Liver (tissue), 3 donors: ENCODE data around the gene ZNF579.

ENCODE experiments used
- HNF4A ChIP-seq, 2 donors: conservative IDR thresholded peaks; 2 replicates each; pipeline ENCODE4 v1.6.1; 2016; ENCODE audit warnings: antibody characterized with exemption in 2 of 2, mild to moderate bottlenecking in 2 of 2
- JUND ChIP-seq, 2 donors: IDR thresholded peaks; 2 replicates each; pipeline ENCODE4 v1.6.1; 2016; ENCODE audit warnings: antibody characterized with exemption in 2 of 2
- TAF1 ChIP-seq: conservative IDR thresholded peaks from 2 replicates; pipeline ENCODE4 v1.6.1; 2016; ENCODE audit warnings: antibody characterized with exemption, mild to moderate bottlenecking
- TF ChIP-seq, protein P1 (sequence below): fragments of 150-350 bp; IDR thresholded peaks from 2 replicates; pipeline ENCODE4 v1.5.1; 2017; ENCODE audit warnings: improper control_type of control experiment, low read depth, low read length; ENCODE audit not compliant: missing input control
- donor health status: healthy.
- donor health status: healthy.

- TF ChIP-seq, protein P1, sequence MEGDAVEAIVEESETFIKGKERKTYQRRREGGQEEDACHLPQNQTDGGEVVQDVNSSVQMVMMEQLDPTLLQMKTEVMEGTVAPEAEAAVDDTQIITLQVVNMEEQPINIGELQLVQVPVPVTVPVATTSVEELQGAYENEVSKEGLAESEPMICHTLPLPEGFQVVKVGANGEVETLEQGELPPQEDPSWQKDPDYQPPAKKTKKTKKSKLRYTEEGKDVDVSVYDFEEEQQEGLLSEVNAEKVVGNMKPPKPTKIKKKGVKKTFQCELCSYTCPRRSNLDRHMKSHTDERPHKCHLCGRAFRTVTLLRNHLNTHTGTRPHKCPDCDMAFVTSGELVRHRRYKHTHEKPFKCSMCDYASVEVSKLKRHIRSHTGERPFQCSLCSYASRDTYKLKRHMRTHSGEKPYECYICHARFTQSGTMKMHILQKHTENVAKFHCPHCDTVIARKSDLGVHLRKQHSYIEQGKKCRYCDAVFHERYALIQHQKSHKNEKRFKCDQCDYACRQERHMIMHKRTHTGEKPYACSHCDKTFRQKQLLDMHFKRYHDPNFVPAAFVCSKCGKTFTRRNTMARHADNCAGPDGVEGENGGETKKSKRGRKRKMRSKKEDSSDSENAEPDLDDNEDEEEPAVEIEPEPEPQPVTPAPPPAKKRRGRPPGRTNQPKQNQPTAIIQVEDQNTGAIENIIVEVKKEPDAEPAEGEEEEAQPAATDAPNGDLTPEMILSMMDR, result no peak
- TF ChIP-seq TAF1 (no peak), JUND (IDR thresholded peaks at IDR 0.05) (no peak), HNF4A (conservative IDR thresholded peaks at IDR 0.05) (no peak)
These were observed 34.3 kb upstream of the ZNF579 start for GRCh38 chr19:55614711-55615542.
